Occipital lobe (tissue), 2 donors: Measurements from ENCODE around the gene DOCK9. TPM values are rescaled to one million over a fixed set of nuclear protein-coding genes. Genes with fewer than 3 reads are reported as not detected.

Source experiments
- DNase-seq: peaks from one replicate; lab custom pipeline; 2025; lab: John Stamatoyannopoulos, UW
- total RNA-seq: library from RNA; depleted of rRNA; stranded (reverse); fragments of >200 nt; gene quantifications from one replicate; pipeline ENCODE4 v1.2.3, GENCODE V29; 2014

Gene DOCK9
- total RNA-seq, 1 donor from 2014 or later = 200 TPM

- DNase-seq = no peak
Measured at GRCh38 chr13:98997738-98998641, 20.1 kb upstream of the DOCK9 start.

- no peak for DNase-seq
Measured at GRCh38 chr13:98997011-98997730, 19.3 kb upstream of the DOCK9 start.

GRCh38 chr13:98996046-98996445, 18.2 kb upstream of the DOCK9 start:
- DNase-seq = no peak

GRCh38 chr13:98994896-98995295, 17.0 kb upstream of the DOCK9 start:
- no peak for DNase-seq

- DNase-seq = no peak
Measured at GRCh38 chr13:98994080-98994479, 16.2 kb upstream of the DOCK9 start.

- DNase-seq = no peak
Measured at GRCh38 chr13:98992355-98992754, 14.5 kb upstream of the DOCK9 start.

- DNase-seq = no peak
Measured at GRCh38 chr13:98990701-98991100, 12.8 kb upstream of the DOCK9 start.

- no peak for DNase-seq
Measured at GRCh38 chr13:98989469-98990235, 11.8 kb upstream of the DOCK9 start.

GRCh38 chr13:98988780-98989179, 10.9 kb upstream of the DOCK9 start:
- no peak for DNase-seq

GRCh38 chr13:98988277-98988676, 10.4 kb upstream of the DOCK9 start:
- no peak for DNase-seq

GRCh38 chr13:98987275-98987674, 9.4 kb upstream of the DOCK9 start:
- DNase-seq = no peak

- DNase-seq = no peak
Measured at GRCh38 chr13:98986226-98986846, 8.5 kb upstream of the DOCK9 start.

GRCh38 chr13:98985591-98985990, 7.7 kb upstream of the DOCK9 start:
- no peak for DNase-seq

- no peak for DNase-seq
Measured at GRCh38 chr13:98984983-98985382, 7.1 kb upstream of the DOCK9 start.

GRCh38 chr13:98984118-98984517, 6.3 kb upstream of the DOCK9 start:
- no peak for DNase-seq

GRCh38 chr13:98983182-98983581, 5.3 kb upstream of the DOCK9 start:
- no peak for DNase-seq

- DNase-seq = no peak
Measured at GRCh38 chr13:98981369-98982080, 3.7 kb upstream of the DOCK9 start.

- no peak for DNase-seq
Measured at GRCh38 chr13:98979012-98979660, 1.3 kb upstream of the DOCK9 start.

GRCh38 chr13:98978280-98978679, 416 bp upstream of the DOCK9 start:
- no peak for DNase-seq

- no peak for DNase-seq
Measured at GRCh38 chr13:98976941-98977340, 923 bp downstream of the DOCK9 start.
